GM23338 (cell line): ENCODE measurements around the gene PRR36. TPM values are rescaled to one million over a fixed set of nuclear protein-coding genes. Genes with fewer than 3 reads are reported as not detected.

Source experiments
- CREB1 ChIP-seq: fragments of 250-450 bp; sonication (Bioruptor Pico); IDR thresholded peaks from 2 replicates; pipeline ENCODE4 v1.5.0; 2020; ENCODE audit warnings: low read depth, mild to moderate bottlenecking, moderate library complexity
- EZH2 ChIP-seq: fragments of 200-600 bp; sonication (generic); IDR thresholded peaks from one replicate; pipeline ENCODE4 v1.8.0; 2017; ENCODE audit warnings: antibody characterized with exemption, mild to moderate bottlenecking, low read depth; ENCODE audit not compliant: unreplicated experiment
- EZH2phosphoT487 ChIP-seq: fragments of 200-600 bp; sonication (generic); IDR thresholded peaks from one replicate; pipeline ENCODE4 v1.8.1; 2018; ENCODE audit warnings: antibody characterized with exemption; ENCODE audit not compliant: unreplicated experiment
- JUNB ChIP-seq: IDR thresholded peaks from one replicate; pipeline ENCODE4 v1.6.1; 2016; ENCODE audit warnings: antibody characterized with exemption; ENCODE audit not compliant: unreplicated experiment
- NANOG ChIP-seq: IDR thresholded peaks from 2 replicates; pipeline ENCODE4 v1.6.1; 2016; ENCODE audit warnings: antibody characterized with exemption, borderline replicate concordance
- STAT1 ChIP-seq: IDR thresholded peaks from one replicate; pipeline ENCODE4 v1.6.1; 2016; ENCODE audit warnings: antibody characterized with exemption; ENCODE audit not compliant: unreplicated experiment
- ZNF114 ChIP-seq: fragments of 250-450 bp; sonication (Bioruptor Pico); IDR thresholded peaks from 2 replicates; pipeline ENCODE4 v1.5.0; 2020; ENCODE audit warnings: mild to moderate bottlenecking, moderate library complexity
- ZNF331 ChIP-seq: fragments of 250-450 bp; sonication (Bioruptor Pico); IDR thresholded peaks from 2 replicates; pipeline ENCODE4 v1.5.0; 2020; ENCODE audit warnings: low read depth, mild to moderate bottlenecking, moderate library complexity
- polyA plus RNA-seq: library from polyadenylated mRNA; unstranded; fragments of >200 nt; fragmentation: Nextera tagmentation; extraction: Ambion mirVana; gene quantifications from 2 replicates; pipeline ENCODE4 v1.2.1, GENCODE V29; 2016
- total RNA-seq: library from RNA; depleted of rRNA; stranded (reverse); fragments of >200 nt; shearing (Covaris generic); gene quantifications from 2 replicates; pipeline ENCODE4 v1.2.3, GENCODE V29; 2014
- TF ChIP-seq, protein P1 (sequence below): fragments of 250-450 bp; sonication (Bioruptor Pico); IDR thresholded peaks from 2 replicates; pipeline ENCODE4 v1.5.0; 2020; ENCODE audit warnings: mild to moderate bottlenecking, moderate library complexity
- TF ChIP-seq, protein P2 (sequence below), 2 experiments: fragments of 200-600 bp in 1 of 2; sonication (generic) in 1 of 2; conservative IDR thresholded peaks; 2 replicates each; pipeline versions ENCODE4 v1.5.1 to v1.6.1; 2016 to 2017; ENCODE audit warnings: antibody characterized with exemption in 2 of 2, low read depth in 2 of 2, mild to moderate bottlenecking in 2 of 2, moderate library complexity in 1 of 2

Gene PRR36
- total and polyA plus RNA-seq, 2 experiments from 2014 or later, result 17.6 to 17.9 TPM

DNA sequence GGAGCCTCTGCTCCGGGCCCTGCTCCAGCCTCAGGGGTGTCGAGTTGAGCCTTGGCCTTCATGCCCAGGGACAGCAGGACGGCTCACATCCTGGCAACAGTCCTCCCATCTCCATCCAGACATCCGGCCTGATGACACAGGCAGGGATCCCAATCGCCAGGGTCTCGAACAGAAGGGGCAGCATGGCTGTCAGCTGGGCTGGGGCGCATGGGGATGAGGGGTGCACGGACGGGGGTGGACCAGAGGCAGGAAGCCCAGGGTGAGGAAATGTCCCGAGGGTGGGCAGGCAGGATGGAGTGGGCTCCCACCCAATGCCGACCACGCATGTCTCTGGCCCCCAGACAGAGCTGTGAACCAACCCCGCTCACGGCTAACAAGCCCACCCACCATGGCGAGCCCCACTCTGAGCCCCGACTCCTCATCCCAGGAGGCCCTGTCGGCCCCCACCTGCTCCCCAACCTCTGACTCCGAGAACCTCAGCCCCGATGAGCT lies 28.0 kb downstream of the PRR36 start (continued):
- TF ChIP-seq, protein P1, sequence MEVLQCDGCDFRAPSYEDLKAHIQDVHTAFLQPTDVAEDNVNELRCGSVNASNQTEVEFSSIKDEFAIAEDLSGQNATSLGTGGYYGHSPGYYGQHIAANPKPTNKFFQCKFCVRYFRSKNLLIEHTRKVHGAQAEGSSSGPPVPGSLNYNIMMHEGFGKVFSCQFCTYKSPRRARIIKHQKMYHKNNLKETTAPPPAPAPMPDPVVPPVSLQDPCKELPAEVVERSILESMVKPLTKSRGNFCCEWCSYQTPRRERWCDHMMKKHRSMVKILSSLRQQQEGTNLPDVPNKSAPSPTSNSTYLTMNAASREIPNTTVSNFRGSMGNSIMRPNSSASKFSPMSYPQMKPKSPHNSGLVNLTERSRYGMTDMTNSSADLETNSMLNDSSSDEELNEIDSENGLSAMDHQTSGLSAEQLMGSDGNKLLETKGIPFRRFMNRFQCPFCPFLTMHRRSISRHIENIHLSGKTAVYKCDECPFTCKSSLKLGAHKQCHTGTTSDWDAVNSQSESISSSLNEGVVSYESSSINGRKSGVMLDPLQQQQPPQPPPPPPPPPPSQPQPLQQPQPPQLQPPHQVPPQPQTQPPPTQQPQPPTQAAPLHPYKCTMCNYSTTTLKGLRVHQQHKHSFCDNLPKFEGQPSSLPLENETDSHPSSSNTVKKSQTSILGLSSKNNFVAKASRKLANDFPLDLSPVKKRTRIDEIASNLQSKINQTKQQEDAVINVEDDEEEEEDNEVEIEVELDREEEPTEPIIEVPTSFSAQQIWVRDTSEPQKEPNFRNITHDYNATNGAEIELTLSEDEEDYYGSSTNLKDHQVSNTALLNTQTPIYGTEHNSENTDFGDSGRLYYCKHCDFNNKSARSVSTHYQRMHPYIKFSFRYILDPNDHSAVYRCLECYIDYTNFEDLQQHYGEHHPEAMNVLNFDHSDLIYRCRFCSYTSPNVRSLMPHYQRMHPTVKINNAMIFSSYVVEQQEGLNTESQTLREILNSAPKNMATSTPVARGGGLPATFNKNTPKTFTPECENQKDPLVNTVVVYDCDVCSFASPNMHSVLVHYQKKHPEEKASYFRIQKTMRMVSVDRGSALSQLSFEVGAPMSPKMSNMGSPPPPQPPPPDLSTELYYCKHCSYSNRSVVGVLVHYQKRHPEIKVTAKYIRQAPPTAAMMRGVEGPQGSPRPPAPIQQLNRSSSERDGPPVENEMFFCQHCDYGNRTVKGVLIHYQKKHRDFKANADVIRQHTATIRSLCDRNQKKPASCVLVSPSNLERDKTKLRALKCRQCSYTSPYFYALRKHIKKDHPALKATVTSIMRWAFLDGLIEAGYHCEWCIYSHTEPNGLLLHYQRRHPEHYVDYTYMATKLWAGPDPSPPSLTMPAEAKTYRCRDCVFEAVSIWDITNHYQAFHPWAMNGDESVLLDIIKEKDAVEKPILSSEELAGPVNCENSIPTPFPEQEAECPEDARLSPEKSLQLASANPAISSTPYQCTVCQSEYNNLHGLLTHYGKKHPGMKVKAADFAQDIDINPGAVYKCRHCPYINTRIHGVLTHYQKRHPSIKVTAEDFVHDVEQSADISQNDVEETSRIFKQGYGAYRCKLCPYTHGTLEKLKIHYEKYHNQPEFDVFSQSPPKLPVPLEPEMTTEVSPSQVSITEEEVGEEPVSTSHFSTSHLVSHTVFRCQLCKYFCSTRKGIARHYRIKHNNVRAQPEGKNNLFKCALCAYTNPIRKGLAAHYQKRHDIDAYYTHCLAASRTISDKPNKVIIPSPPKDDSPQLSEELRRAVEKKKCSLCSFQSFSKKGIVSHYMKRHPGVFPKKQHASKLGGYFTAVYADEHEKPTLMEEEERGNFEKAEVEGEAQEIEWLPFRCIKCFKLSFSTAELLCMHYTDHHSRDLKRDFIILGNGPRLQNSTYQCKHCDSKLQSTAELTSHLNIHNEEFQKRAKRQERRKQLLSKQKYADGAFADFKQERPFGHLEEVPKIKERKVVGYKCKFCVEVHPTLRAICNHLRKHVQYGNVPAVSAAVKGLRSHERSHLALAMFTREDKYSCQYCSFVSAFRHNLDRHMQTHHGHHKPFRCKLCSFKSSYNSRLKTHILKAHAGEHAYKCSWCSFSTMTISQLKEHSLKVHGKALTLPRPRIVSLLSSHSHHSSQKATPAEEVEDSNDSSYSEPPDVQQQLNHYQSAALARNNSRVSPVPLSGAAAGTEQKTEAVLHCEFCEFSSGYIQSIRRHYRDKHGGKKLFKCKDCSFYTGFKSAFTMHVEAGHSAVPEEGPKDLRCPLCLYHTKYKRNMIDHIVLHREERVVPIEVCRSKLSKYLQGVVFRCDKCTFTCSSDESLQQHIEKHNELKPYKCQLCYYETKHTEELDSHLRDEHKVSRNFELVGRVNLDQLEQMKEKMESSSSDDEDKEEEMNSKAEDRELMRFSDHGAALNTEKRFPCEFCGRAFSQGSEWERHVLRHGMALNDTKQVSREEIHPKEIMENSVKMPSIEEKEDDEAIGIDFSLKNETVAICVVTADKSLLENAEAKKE (CRISPR knock-in tag), result no peak
- TF ChIP-seq STAT1 (no peak), ZNF114 (CRISPR knock-in tag) (no peak), EZH2phosphoT487 (no peak), CREB1 (CRISPR knock-in tag) (no peak), NANOG (no peak), EZH2 (no peak), JUNB (no peak), ZNF331 (no peak)
- TF ChIP-seq, protein P2, sequence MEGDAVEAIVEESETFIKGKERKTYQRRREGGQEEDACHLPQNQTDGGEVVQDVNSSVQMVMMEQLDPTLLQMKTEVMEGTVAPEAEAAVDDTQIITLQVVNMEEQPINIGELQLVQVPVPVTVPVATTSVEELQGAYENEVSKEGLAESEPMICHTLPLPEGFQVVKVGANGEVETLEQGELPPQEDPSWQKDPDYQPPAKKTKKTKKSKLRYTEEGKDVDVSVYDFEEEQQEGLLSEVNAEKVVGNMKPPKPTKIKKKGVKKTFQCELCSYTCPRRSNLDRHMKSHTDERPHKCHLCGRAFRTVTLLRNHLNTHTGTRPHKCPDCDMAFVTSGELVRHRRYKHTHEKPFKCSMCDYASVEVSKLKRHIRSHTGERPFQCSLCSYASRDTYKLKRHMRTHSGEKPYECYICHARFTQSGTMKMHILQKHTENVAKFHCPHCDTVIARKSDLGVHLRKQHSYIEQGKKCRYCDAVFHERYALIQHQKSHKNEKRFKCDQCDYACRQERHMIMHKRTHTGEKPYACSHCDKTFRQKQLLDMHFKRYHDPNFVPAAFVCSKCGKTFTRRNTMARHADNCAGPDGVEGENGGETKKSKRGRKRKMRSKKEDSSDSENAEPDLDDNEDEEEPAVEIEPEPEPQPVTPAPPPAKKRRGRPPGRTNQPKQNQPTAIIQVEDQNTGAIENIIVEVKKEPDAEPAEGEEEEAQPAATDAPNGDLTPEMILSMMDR (conservative IDR thresholded peaks at IDR 0.05; ENCODE audit: low read depth in 2 of 2), result no peak
